Bronchial epithelial cell (primary cell): ENCODE measurements around the gene DROSHA. TPM values are rescaled to one million over a fixed set of nuclear protein-coding genes. Genes with fewer than 3 reads are reported as not detected.

Experiments
- DNase-seq: peaks from one replicate; pipeline ENCODE4 v3.0.0-alpha.2; 2010; ENCODE audit warnings: low read depth
- FAIRE-seq: peaks from 2 replicates; lab custom pipeline; 2011; peaks lifted over from hg19 to GRCh38; lab: Jason Lieb, UNC
- H3K27me3 ChIP-seq: 2 replicates; pipeline ENCODE4 v1.5.1; 2011; ENCODE audit warnings: low read length; ENCODE audit not compliant: control insufficient read depth, insufficient read depth
- H3K36me3 ChIP-seq: 2 replicates; pipeline ENCODE4 v1.5.1; 2011; ENCODE audit warnings: low read length; ENCODE audit not compliant: control insufficient read depth, insufficient read depth
- H3K4me3 ChIP-seq: 2 replicates; pipeline ENCODE4 v1.5.1; 2011; ENCODE audit warnings: mild to moderate bottlenecking, low read depth, low read length, control low read depth
- total RNA-seq: library from RNA; depleted of rRNA; stranded (reverse); fragments of >200 nt; gene quantifications from 2 replicates; pipeline ENCODE4 v1.2.1, GENCODE V29; 2014
- TF ChIP-seq, protein P1 (sequence below): IDR thresholded peaks from 2 replicates; pipeline ENCODE4 v1.5.1; 2011; ENCODE audit warnings: mild to moderate bottlenecking, moderate library complexity, low read length, control low read depth, inconsistent platforms; ENCODE audit not compliant: insufficient read depth, severe bottlenecking

Gene DROSHA
- total RNA-seq, 1 donor from 2014 or later = 30.8 TPM

DNA sequence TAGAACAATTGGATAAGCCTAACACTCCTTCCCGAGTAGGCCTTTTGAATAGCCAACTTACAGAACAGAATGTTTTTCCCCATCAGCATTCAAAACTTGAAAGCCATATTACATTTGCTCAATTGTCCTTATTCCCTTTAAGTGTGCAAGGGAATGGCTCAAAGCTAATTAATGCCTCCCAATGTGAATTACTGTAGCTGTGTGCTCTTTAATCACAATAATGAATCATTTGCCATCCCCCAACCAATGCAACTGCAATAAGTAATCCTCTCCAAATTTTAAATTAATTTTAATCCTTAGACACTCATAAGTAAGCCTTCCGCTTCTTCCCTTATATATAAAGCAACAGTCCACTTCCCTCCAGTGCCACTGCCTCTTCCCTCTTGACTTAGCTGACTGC, 115.9 kb downstream of the DROSHA start:
- TF ChIP-seq, protein P1, sequence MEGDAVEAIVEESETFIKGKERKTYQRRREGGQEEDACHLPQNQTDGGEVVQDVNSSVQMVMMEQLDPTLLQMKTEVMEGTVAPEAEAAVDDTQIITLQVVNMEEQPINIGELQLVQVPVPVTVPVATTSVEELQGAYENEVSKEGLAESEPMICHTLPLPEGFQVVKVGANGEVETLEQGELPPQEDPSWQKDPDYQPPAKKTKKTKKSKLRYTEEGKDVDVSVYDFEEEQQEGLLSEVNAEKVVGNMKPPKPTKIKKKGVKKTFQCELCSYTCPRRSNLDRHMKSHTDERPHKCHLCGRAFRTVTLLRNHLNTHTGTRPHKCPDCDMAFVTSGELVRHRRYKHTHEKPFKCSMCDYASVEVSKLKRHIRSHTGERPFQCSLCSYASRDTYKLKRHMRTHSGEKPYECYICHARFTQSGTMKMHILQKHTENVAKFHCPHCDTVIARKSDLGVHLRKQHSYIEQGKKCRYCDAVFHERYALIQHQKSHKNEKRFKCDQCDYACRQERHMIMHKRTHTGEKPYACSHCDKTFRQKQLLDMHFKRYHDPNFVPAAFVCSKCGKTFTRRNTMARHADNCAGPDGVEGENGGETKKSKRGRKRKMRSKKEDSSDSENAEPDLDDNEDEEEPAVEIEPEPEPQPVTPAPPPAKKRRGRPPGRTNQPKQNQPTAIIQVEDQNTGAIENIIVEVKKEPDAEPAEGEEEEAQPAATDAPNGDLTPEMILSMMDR = no peak
- H3K27me3 ChIP-seq = no peaks in the 10 kb centered on the region
- DNase-seq (no peak), FAIRE-seq (no peak)
- no peak overlapping the region for H3K4me3 ChIP-seq
- H3K36me3 ChIP-seq = peaks cover 4% of the 10 kb centered on the region

- H3K27me3 ChIP-seq = no peaks in the 10 kb centered on the region
Observed at GRCh38 chr5:31415009-31415923, 116.6 kb downstream of the DROSHA start.

GRCh38 chr5:31413030-31413812, 118.7 kb downstream of the DROSHA start:
- peaks cover 6% of the 10 kb centered on the region for H3K36me3 ChIP-seq
- FAIRE-seq (no peak), DNase-seq (peak; percentile 67)
- no peaks in the 10 kb centered on the region for H3K27me3 ChIP-seq
- no peak overlapping the region for H3K4me3 ChIP-seq
- TF ChIP-seq, protein P1 = no peak

More at GRCh38 chr5:31415009-31415923, 116.6 kb downstream of the DROSHA start:
- FAIRE-seq (no peak), DNase-seq (no peak)
- H3K36me3 ChIP-seq = peaks cover 6% of the 10 kb centered on the region
- TF ChIP-seq, protein P1 = no peak
- no peak overlapping the region for H3K4me3 ChIP-seq

GRCh38 chr5:31412324-31412723, 119.6 kb downstream of the DROSHA start:
- FAIRE-seq = no peak
- TF ChIP-seq, protein P1 = no peak

DNA sequence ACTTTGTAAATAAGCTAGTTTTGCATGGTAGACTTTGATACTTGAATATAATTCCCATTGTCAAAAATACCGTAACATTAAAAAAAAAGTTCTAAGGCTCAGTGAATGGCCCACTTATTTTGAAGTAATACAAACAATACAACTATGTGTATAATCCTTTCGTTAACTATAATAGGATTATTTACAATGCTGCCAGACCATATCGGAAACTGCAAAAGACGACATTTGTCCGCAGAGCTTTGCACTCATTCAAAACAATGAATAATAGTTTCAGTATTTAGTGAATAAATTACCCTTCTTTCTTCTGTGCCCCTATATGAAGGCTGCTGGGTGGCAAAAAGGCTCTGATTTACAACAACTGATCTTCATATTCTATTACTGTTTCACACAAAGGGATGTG, 121.8 kb downstream of the DROSHA start:
- Histone ChIP-seq H3K36me3 (peaks cover 3% of the 10 kb centered on the region), H3K4me3 (no peak overlapping the region), H3K27me3 (no peaks in the 10 kb centered on the region)
- DNase-seq (no peak), FAIRE-seq (no peak)
- TF ChIP-seq, protein P1 = no peak

More at GRCh38 chr5:31412324-31412723, 119.6 kb downstream of the DROSHA start:
- H3K36me3 ChIP-seq = peaks cover 4% of the 10 kb centered on the region
- no peaks in the 10 kb centered on the region for H3K27me3 ChIP-seq
- DNase-seq = no peak
- H3K4me3 ChIP-seq = no peak overlapping the region
